LNCAP (cell line): ENCODE results near the gene EPHB2.

Source experiments
- TF ChIP-seq, protein P1 (sequence below): fragments of 450-650 bp; IDR thresholded peaks from 2 replicates; pipeline ENCODE4 v1.5.1; 2017; ENCODE audit warnings: mild to moderate bottlenecking

Gene EPHB2

DNA sequence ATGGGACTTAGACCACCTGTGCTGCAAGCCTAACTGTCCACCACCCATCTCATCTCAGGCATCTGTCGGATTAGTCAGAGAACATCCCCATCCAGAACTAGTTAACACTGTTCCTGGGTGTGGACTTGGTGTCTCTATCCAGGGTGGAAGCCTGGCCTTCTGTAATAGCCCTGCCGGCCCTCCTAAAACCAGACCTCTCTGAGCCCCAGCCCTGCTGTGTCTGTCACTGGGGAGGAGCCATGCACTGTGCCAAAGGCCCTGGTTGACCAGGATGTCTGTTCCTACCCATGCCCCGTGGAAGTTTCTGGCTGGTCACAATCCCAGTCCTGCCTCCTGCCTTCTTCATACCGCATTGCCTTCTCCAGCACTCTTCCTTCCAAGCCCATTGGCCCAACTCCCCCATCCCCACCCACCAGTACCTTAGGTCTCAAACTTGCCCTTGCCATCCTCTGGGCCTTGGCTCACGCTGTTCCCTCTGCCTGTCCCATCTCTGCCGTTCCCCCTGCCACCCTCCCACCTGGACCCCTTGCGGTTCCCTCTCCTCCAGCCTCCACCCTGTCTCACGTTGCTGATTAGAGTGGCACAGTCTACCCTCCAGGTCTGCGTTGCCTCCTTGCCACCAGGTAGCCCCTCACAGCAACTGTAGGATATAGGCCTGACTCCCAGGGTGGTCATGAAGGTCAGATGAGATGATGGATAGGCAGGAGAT, 105.6 kb downstream of the EPHB2 start:
- TF ChIP-seq, protein P1, sequence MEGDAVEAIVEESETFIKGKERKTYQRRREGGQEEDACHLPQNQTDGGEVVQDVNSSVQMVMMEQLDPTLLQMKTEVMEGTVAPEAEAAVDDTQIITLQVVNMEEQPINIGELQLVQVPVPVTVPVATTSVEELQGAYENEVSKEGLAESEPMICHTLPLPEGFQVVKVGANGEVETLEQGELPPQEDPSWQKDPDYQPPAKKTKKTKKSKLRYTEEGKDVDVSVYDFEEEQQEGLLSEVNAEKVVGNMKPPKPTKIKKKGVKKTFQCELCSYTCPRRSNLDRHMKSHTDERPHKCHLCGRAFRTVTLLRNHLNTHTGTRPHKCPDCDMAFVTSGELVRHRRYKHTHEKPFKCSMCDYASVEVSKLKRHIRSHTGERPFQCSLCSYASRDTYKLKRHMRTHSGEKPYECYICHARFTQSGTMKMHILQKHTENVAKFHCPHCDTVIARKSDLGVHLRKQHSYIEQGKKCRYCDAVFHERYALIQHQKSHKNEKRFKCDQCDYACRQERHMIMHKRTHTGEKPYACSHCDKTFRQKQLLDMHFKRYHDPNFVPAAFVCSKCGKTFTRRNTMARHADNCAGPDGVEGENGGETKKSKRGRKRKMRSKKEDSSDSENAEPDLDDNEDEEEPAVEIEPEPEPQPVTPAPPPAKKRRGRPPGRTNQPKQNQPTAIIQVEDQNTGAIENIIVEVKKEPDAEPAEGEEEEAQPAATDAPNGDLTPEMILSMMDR, result no peak

DNA sequence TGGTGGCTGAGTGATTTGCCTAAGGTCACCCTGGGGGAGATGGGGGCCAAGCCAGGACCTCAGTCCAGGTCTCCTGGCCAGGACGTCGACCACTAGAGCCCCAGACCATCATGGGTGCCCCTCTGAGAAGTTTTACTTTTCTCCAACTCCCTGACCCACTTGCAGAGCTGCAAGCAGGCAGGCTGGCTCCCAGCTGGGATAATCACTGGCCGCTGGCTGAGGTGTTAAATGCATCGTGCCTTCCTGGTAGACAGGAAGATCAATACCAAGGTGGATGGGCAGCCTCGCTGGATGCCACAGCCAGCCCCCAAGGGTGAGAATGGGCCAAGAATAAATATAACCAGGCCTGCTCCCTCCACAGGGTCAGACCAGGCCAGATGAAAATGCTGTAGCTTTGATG, 106.2 kb downstream of the EPHB2 start:
- TF ChIP-seq, protein P1, result no peak

DNA sequence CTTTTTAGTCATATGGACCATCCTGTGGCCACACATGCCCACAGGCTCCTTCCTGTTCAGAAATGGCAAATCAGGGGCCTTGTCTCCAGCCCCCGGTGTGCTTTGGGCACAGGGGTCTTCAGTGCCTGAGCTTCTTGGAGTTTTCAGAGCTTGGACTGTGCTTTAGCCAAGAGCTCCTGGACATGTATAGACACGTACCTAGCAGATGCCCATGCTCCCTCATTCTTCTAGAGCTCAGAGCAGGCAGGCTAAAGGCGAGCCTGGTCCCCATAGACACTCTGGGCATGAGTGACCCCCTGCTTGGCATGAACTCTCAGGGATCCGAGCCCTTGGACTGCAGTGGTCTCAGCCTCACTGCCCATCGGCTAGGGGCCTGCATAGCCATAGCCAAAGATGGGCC, 106.8 kb downstream of the EPHB2 start:
- TF ChIP-seq, protein P1, result no peak

DNA sequence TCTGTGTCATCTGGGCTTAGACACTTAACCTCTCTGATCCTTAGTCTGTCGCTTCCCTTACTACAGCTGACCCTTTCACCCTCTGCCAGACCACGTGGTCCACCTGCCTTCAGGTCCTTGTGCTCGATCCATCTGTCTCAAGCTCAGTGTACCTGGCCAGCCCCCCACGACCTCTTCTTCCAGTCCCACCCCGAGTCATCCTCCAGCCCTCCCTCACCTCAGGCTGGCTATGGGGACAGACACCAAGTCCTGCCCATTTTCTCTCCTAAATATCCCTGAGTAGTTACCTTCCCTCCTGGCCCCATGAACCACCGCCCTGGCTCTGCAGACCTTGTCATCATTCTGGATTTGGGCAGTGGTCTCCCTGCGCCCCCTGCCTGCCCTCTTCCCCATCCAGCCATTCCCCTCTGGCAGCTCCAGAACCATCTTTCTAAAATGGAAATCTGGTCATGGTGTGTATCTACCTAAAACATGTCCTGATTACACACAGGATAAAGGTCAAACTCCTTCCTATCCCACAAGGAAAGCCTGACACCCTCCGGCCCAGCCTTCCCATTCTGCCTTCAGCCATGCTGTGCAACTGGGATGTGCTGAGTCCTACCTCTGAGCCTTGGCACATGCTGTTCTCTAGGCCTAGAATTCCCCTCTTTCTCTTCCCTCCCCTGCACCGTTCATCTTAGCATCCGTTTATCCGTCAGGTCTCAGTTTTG, 107.6 kb downstream of the EPHB2 start:
- TF ChIP-seq, protein P1, result no peak

DNA sequence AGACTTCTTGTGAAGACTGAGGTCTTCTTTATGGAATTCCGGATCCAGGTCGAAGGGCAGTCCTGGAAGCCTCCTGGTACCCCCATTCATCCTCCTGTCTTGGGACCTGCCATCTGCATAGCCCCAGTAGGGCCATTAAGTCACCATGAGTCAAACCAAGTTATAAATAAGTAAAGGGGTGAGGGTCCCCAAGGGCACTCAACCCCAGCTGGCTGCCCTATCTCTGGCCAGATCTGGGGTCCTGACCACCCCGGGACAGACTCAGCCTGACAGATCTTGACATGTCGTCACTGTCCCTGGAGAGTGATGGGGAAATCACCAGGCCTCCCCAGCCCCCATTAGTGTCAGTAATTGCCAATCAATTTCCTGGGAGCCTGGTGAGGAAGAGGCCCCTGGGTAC, 108.7 kb downstream of the EPHB2 start:
- TF ChIP-seq, protein P1, result no peak

DNA sequence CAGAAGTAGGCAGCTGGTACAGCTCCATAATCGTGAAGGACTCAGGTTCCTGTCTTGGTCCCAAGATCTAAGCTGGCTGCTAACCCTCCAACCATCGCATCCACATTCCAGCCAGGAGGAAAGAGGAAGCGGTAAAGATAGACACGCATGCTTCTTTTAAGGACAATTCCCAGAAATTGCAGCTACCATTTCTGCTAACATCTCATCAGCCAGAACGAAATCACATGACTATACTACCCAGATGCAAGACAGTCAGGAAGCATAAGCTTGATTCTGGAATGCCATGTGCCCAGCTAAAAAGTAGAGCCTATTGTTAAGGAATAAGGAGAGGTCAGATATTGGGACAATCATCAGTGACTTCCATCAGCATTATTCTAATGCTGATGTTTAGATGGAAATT, 110.4 kb downstream of the EPHB2 start:
- TF ChIP-seq, protein P1, result no peak

DNA sequence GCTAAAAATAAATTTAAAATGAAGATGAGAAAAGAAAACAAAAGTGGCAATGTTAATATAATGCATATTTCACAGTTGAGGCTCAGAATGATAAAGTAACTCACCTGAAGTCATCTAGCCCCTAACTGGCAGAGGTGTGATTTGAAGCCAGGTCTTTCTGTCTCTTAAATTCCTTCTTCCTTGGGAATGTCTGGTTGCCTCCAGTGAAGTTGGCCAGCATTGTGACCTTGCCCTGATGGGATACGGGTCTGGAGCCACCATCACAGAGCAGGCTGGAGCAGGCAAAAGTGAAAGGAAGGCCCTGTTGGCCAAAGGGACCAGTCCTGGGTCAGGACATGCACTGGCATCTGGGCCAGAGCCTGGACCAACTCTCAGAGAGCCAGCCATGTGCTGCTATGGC, 111.7 kb downstream of the EPHB2 start:
- TF ChIP-seq, protein P1, result no peak
